H1 (cell line): ENCODE data around the gene ARHGAP26. TPM values are rescaled to one million over a fixed set of nuclear protein-coding genes. Genes with fewer than 3 reads are reported as not detected.

Experiments
- CTCF ChIA-PET: fragments of 300-600 bp; sonication (Branson Sonifier 250); formaldehyde crosslinking; loops from one replicate; lab custom pipeline; 2021; ENCODE audit not compliant: partially characterized antibody; lab: Charles Lee
- POLR2A ChIA-PET: fragments of 300-600 bp; sonication (Branson Sonifier 250); formaldehyde crosslinking; loops from one replicate; lab custom pipeline; 2021; ENCODE audit warnings: inconsistent platforms; ENCODE audit not compliant: partially characterized antibody; lab: Charles Lee
- DNase-seq, 2 experiments: peaks; one replicate each; pipeline versions ENCODE4 v3.0.0 to v3.0.0-alpha.2; 2010 to 2022; ENCODE audit warnings: low spot score in 2 of 2, low read depth in 1 of 2, mixed read lengths in 1 of 2
- FAIRE-seq: peaks from 2 replicates; lab custom pipeline; 2011; peaks lifted over from hg19 to GRCh38; lab: Jason Lieb, UNC
- H2AFZ ChIP-seq: 2 replicates; pipeline ENCODE4 v1.8.1; 2012; ENCODE audit warnings: low read length, inconsistent platforms
- H2AK5ac ChIP-seq: 2 replicates; pipeline ENCODE4 v1.6.1; 2013; ENCODE audit warnings: low read depth, low read length
- H2BK120ac ChIP-seq: replicated peaks from 2 replicates; pipeline ENCODE3; 2013; ENCODE audit warnings: low read depth, low read length, inconsistent platforms
- H2BK12ac ChIP-seq: 2 replicates; pipeline ENCODE4 v1.6.1; 2013; ENCODE audit warnings: low read depth, low read length
- H2BK15ac ChIP-seq: 2 replicates; pipeline ENCODE4 v1.6.1; 2013; ENCODE audit warnings: low read length
- H2BK20ac ChIP-seq: 2 replicates; pipeline ENCODE4 v1.6.1; 2013; ENCODE audit warnings: low read length
- H2BK5ac ChIP-seq: 2 replicates; pipeline ENCODE4 v1.6.1; 2013; ENCODE audit warnings: low read depth, low read length
- H3K14ac ChIP-seq: 2 replicates; pipeline ENCODE4 v1.6.1; 2013; ENCODE audit warnings: inconsistent platforms; ENCODE audit not compliant: insufficient read length
- H3K18ac ChIP-seq: 2 replicates; pipeline ENCODE4 v1.6.1; 2013; ENCODE audit warnings: low read length; ENCODE audit errors: extremely low read depth
- H3K23ac ChIP-seq: 2 replicates; pipeline ENCODE4 v1.6.1; 2013; ENCODE audit warnings: inconsistent platforms; ENCODE audit not compliant: insufficient read length
- H3K23me2 ChIP-seq: 2 replicates; pipeline ENCODE4 v1.6.1; 2013; ENCODE audit warnings: low read depth, low read length
- H3K27ac ChIP-seq: 2 replicates; pipeline ENCODE4 v1.6.1; 2011; ENCODE audit warnings: low read depth, low read length, inconsistent platforms
- H3K27me3 ChIP-seq, 4 experiments: replicated peaks in 1 of 4; 1 replicate in 1 of 4; 2 replicates in 3 of 4; pipeline versions ENCODE4 v1.6.1 to v1.8.1; 2011 to 2013; ENCODE audit warnings: low read length in 3 of 4, mild to moderate bottlenecking in 3 of 4, inconsistent platforms in 2 of 4, mixed read lengths in 2 of 4, moderate library complexity in 1 of 4; ENCODE audit not compliant: control insufficient read depth in 3 of 4, insufficient read depth in 3 of 4; ENCODE audit errors: extremely low read depth in 1 of 4
- H3K36me3 ChIP-seq, 4 experiments: 2 replicates each; pipeline versions ENCODE4 v1.6.1 to v1.8.1; 2011 to 2013; ENCODE audit warnings: mild to moderate bottlenecking in 4 of 4, low read length in 3 of 4, moderate library complexity in 2 of 4, control low read depth in 1 of 4, inconsistent platforms in 1 of 4; ENCODE audit not compliant: insufficient read depth in 4 of 4, control insufficient read depth in 2 of 4
- H3K4ac ChIP-seq: replicated peaks from 2 replicates; pipeline ENCODE3; 2013; ENCODE audit warnings: low read length, low read depth, mixed read lengths, inconsistent platforms; ENCODE audit not compliant: insufficient read length
- H3K4me1 ChIP-seq, 4 experiments: replicated peaks in 1 of 4; 1 replicate in 1 of 4; 2 replicates in 3 of 4; pipeline versions ENCODE4 v1.6.1 to v1.8.1; 2011 to 2013; ENCODE audit warnings: low read length in 3 of 4, inconsistent platforms in 2 of 4, mixed read lengths in 1 of 4; ENCODE audit not compliant: insufficient read depth in 4 of 4, control insufficient read depth in 3 of 4
- H3K4me2 ChIP-seq, 2 experiments: 2 replicates each; pipeline versions ENCODE4 v1.6.1 to v1.8.1; 2011 to 2013; ENCODE audit warnings: low read depth in 2 of 2, low read length in 2 of 2, control low read depth in 1 of 2, inconsistent platforms in 1 of 2, mild to moderate bottlenecking in 1 of 2; ENCODE audit not compliant: insufficient read depth in 1 of 2
- H3K4me3 ChIP-seq, 4 experiments: fragments of 200-600, 300-600 bp in 1 of 4; sonication (generic), shearing (Covaris generic), sonication (Bioruptor Twin) in 1 of 4; 2 replicates each; pipeline versions ENCODE4 v1.5.1 to v1.8.1; 2011 to 2016; ENCODE audit warnings: low read length in 4 of 4, low read depth in 3 of 4, control low read depth in 2 of 4, inconsistent platforms in 2 of 4, mild to moderate bottlenecking in 2 of 4, mixed read lengths in 1 of 4, moderate library complexity in 1 of 4; ENCODE audit not compliant: insufficient read depth in 2 of 4; ENCODE audit errors: extremely low read depth in 1 of 4
- H3K56ac ChIP-seq: replicated peaks from 2 replicates; pipeline ENCODE3; 2013; ENCODE audit warnings: low read depth, mild to moderate bottlenecking, mixed read lengths, low read length, inconsistent platforms; ENCODE audit not compliant: insufficient read length
- H3K79me1 ChIP-seq: 2 replicates; pipeline ENCODE4 v1.6.1; 2013; ENCODE audit warnings: low read depth, low read length, control low read depth
- H3K79me2 ChIP-seq, 2 experiments: 2 replicates each; pipeline versions ENCODE4 v1.6.1 to v1.8.1; 2012 to 2013; ENCODE audit warnings: low read length in 2 of 2, mild to moderate bottlenecking in 2 of 2, inconsistent platforms in 1 of 2; ENCODE audit not compliant: insufficient read depth in 2 of 2, control insufficient read depth in 1 of 2
- H3K9ac ChIP-seq, 4 experiments: replicated peaks in 1 of 4; 1 replicate in 1 of 4; 2 replicates in 3 of 4; pipeline versions ENCODE4 v1.6.1 to v1.8.1; 2011 to 2013; ENCODE audit warnings: low read depth in 3 of 4, low read length in 3 of 4, control low read depth in 2 of 4, mild to moderate bottlenecking in 2 of 4, moderate library complexity in 2 of 4, inconsistent platforms in 1 of 4; ENCODE audit errors: extremely low read depth in 1 of 4
- H3K9me3 ChIP-seq, 2 experiments: 2 replicates each; pipeline versions ENCODE4 v1.6.1 to v1.8.1; 2012 to 2013; ENCODE audit warnings: mild to moderate bottlenecking in 2 of 2, moderate library complexity in 2 of 2, control low read depth in 1 of 2, inconsistent platforms in 1 of 2, low read depth in 1 of 2, low read length in 1 of 2, mixed read lengths in 1 of 2; ENCODE audit not compliant: insufficient read depth in 2 of 2
- H4K20me1 ChIP-seq, 2 experiments: replicated peaks in 1 of 2; 2 replicates each; pipeline versions ENCODE3 to v1.8.1; 2011 to 2013; ENCODE audit warnings: inconsistent platforms in 2 of 2, low read length in 2 of 2, mild to moderate bottlenecking in 1 of 2; ENCODE audit not compliant: insufficient read depth in 2 of 2, control insufficient read depth in 1 of 2
- H4K5ac ChIP-seq: 2 replicates; pipeline ENCODE4 v1.6.1; 2013; ENCODE audit warnings: low read length, low read depth, mixed read lengths, inconsistent platforms; ENCODE audit not compliant: insufficient read length
- H4K8ac ChIP-seq: 2 replicates; pipeline ENCODE4 v1.8.0; 2013; ENCODE audit warnings: mild to moderate bottlenecking, moderate library complexity, low read length, inconsistent platforms; ENCODE audit not compliant: insufficient read depth; ENCODE audit errors: extremely low read depth
- H4K91ac ChIP-seq: replicated peaks from 2 replicates; pipeline ENCODE3; 2013; ENCODE audit warnings: low read length, mixed read lengths, inconsistent platforms; ENCODE audit not compliant: insufficient read length
- BCL11A ChIP-seq, 2 experiments: IDR thresholded peaks; one replicate each; pipeline ENCODE4 v1.6.1; 2011; ENCODE audit warnings: low read depth in 2 of 2, low read length in 2 of 2, mild to moderate bottlenecking in 2 of 2
- FOSL1 ChIP-seq: IDR thresholded peaks from 2 replicates; pipeline ENCODE4 v1.6.1; 2011; ENCODE audit warnings: mild to moderate bottlenecking, low read depth, low read length, moderate library complexity; ENCODE audit not compliant: insufficient read depth
- KDM1A ChIP-seq: fragments of 200-600, 300-600 bp; sonication (generic); IDR thresholded peaks from 2 replicates; pipeline ENCODE4 v1.7.1; 2016; ENCODE audit warnings: mild to moderate bottlenecking, low read length, borderline replicate concordance
- NANOG ChIP-seq: IDR thresholded peaks from 2 replicates; pipeline ENCODE4 v1.6.1; 2011; ENCODE audit warnings: low read length, low read depth, mild to moderate bottlenecking, inconsistent platforms; ENCODE audit not compliant: insufficient read depth, poor library complexity, severe bottlenecking
- POU5F1 ChIP-seq: IDR thresholded peaks from 2 replicates; pipeline ENCODE4 v1.6.1; 2011; ENCODE audit warnings: low read depth, mild to moderate bottlenecking, low read length, moderate library complexity
- RAD21 ChIP-seq, 2 experiments: IDR thresholded peaks in 1 of 2; conservative IDR thresholded peaks in 1 of 2; 2 replicates each; pipeline ENCODE4 v1.6.1; 2011; ENCODE audit warnings: low read depth in 2 of 2, low read length in 2 of 2, improper control_type of control experiment in 1 of 2, inconsistent platforms in 1 of 2, mild to moderate bottlenecking in 1 of 2, moderate library complexity in 1 of 2
- RXRA ChIP-seq: IDR thresholded peaks from 2 replicates; pipeline ENCODE4 v1.6.1; 2011; ENCODE audit warnings: low read depth, mild to moderate bottlenecking, low read length, moderate library complexity; ENCODE audit not compliant: insufficient read depth
- SUZ12 ChIP-seq: fragments of 200-600 bp; sonication (generic); IDR thresholded peaks from 2 replicates; pipeline ENCODE4 v1.6.1; 2012; ENCODE audit warnings: mild to moderate bottlenecking, inconsistent platforms, low read length, moderate library complexity, mixed read lengths
- TBP ChIP-seq: IDR thresholded peaks from 2 replicates; pipeline ENCODE4 v1.6.1; 2011; ENCODE audit warnings: low read depth, low read length, improper control_type of control experiment
- WGBS, 2 experiments: shearing (Covaris generic) in 1 of 2; methylation state at CpG; one replicate each; pipeline versions ENCODE4 v1.1.6 to v1.1.7; 2013 to 2015; ENCODE audit warnings: low lambda C conversion rate in 2 of 2, mixed read lengths in 2 of 2, inconsistent platforms in 1 of 2, low coverage in 1 of 2, missing lambda C conversion rate in 1 of 2; ENCODE audit not compliant: insufficient replicate concordance in 2 of 2, insufficient coverage in 1 of 2, insufficient read length in 1 of 2; ENCODE audit errors: extremely low coverage in 1 of 2, missing lambda C conversion rate in 1 of 2; 5-methylcytosine and 5-hydroxymethylcytosine counted together
- polyA plus RNA-seq, 7 experiments: library from polyadenylated mRNA; depleted of rRNA in 3 of 7; stranded (reverse) in 5 of 7; unstranded in 2 of 7; fragments of >200 nt in 5 of 7; fragments of 200-250 nt in 2 of 7; gene quantifications; 1 replicate in 5 of 7; 2 replicates in 1 of 7; 4 replicates in 1 of 7; pipeline versions ENCODE4 v1.2.1 to v1.2.3, GENCODE V29; 2011 to 2013; ENCODE audit warnings: missing spikeins in 2 of 7, mixed read lengths in 2 of 7
- total RNA-seq: library from RNA; stranded (reverse); fragmentation: NEBNext Ultra II Directional; extraction: Animal tissue kit (Norgen Biotek cat#: 25700); gene quantifications from 2 replicates; pipeline ENCODE4 v1.2.1, GENCODE V29; 2021
- TF ChIP-seq, protein P1 (sequence below): IDR thresholded peaks from 2 replicates; pipeline ENCODE4 v1.6.1; 2011; ENCODE audit warnings: low read length, improper control_type of control experiment

ARHGAP26 gene
- total and polyA plus RNA-seq, 2 of the 8 experiments (the other 6 are each of a cell fraction or from before 2014, with no cell fraction given): 7.1 to 24.8 TPM

DNA sequence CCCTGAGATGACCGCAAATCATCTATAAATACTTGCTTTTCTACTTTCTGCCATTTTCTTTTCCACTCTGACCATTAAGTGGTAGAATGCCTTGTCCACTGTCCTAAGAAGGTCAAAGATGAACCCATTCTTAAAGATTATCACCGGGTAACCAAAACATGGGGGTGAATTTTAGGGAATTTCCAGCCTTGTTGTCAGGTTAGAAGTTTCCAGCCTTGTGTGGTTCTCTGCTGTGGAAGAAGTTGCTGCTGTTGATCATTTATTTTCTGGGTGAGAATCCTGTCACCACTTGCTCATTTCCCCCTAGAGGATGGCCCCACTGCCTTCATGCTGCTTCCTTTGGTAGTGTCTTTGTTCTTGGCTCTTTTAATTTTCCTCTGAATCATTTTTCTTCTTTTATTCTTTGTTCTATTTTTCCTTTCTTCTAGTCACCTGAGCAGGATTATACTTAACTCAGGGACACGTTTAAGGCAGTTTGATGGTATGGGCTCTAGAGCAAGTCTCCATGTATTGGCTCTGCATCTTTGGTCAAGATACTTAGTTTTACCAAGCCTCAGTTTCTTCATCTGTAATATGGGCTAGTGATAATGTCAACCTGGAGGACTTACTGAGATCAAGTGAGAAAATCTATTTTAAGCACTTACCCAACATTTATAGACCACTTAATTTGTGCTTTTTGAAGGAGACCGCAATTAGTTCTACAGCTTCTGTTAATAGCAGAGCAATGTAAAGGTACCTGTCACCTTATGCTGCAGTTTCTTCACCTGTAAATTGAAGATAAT, 266.2 kb downstream of the ARHGAP26 start:
- Histone ChIP-seq H2BK12ac (no peak overlapping the region; the same call in 1 of the 2 replicates), H3K27me3 (no peaks in the 10 kb centered on the region; a peak in 1 of 7 replicates), H3K4ac (no peak overlapping the region), H3K4me1 (peaks cover 0 to 12% (median 6%) of the 10 kb centered on the region in 4 experiments; a peak in 5 of 7 replicates), H3K56ac (no peak overlapping the region), H3K27ac (no peak overlapping the region), H3K18ac (no peak overlapping the region), H2BK5ac (peak overlapping the region; percentile 29; the same call in 1 of the 2 replicates), H3K4me2 (no peak overlapping the region), H3K9me3 (no peaks in the 10 kb centered on the region), H3K14ac (no peak overlapping the region), H4K91ac (no peak overlapping the region), H3K23me2 (no peaks in the 10 kb centered on the region), H3K36me3 (no peaks in the 10 kb centered on the region), H2AK5ac (no peak overlapping the region), H3K79me2 (no peaks in the 10 kb centered on the region), H4K20me1 (no peaks in the 10 kb centered on the region), H3K9ac (no peak overlapping the region), H2BK120ac (peak overlapping the region; percentile 84), H3K79me1 (no peaks in the 10 kb centered on the region), H4K8ac (no peak overlapping the region), H2AFZ (no peak overlapping the region), H2BK15ac (no peak overlapping the region), H3K4me3 (no peak overlapping the region), H3K23ac (no peak overlapping the region), H4K5ac (no peak overlapping the region), H2BK20ac (peak overlapping the region; percentile 83; the same call in 1 of the 2 replicates)
- 82% methylated on average over 4 of the region's 4 CpGs; no CpG with 5 or more reads in 1 of the 2 experiments for WGBS, 2 experiments
- no peak for DNase-seq
- POLR2A ChIA-PET: no interaction called here
- no peak for FAIRE-seq
- CTCF ChIA-PET: interaction anchor here (1.0 to 1.6 kb wide), 3 partner anchors 9 to 72 kb away, joined by 3 to 4 read pairs (median 3); no protein-coding TSS in a partner anchor
- TF ChIP-seq SUZ12 (no peak), BCL11A (IDR thresholded peaks at IDR 0.05; ENCODE audit: low read depth in 2 of 2, low read length in 2 of 2) (no peak), KDM1A (peak; percentile 92), RXRA (no peak), FOSL1 (no peak), TBP (no peak), NANOG (no peak), POU5F1 (0 out of 2 replicates have a peak, but pooled peaks have one; percentile 6), RAD21 (IDR thresholded peaks at IDR 0.05 in 1 of 2, conservative IDR thresholded peaks at IDR 0.05 in 1 of 2; ENCODE audit: low read depth in 2 of 2, low read length in 2 of 2) (no peak)
- TF ChIP-seq, protein P1, sequence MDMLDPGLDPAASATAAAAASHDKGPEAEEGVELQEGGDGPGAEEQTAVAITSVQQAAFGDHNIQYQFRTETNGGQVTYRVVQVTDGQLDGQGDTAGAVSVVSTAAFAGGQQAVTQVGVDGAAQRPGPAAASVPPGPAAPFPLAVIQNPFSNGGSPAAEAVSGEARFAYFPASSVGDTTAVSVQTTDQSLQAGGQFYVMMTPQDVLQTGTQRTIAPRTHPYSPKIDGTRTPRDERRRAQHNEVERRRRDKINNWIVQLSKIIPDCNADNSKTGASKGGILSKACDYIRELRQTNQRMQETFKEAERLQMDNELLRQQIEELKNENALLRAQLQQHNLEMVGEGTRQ: no peak
